CD4-positive, alpha-beta T cell treated with Interleukin-15 for 1 hour (primary cell): ENCODE results near the gene HMG20B.

ENCODE experiments used
- DNase-seq: peaks from one replicate; pipeline ENCODE4 v3.0.0-alpha.2; 2020

The HMG20B gene

DNA sequence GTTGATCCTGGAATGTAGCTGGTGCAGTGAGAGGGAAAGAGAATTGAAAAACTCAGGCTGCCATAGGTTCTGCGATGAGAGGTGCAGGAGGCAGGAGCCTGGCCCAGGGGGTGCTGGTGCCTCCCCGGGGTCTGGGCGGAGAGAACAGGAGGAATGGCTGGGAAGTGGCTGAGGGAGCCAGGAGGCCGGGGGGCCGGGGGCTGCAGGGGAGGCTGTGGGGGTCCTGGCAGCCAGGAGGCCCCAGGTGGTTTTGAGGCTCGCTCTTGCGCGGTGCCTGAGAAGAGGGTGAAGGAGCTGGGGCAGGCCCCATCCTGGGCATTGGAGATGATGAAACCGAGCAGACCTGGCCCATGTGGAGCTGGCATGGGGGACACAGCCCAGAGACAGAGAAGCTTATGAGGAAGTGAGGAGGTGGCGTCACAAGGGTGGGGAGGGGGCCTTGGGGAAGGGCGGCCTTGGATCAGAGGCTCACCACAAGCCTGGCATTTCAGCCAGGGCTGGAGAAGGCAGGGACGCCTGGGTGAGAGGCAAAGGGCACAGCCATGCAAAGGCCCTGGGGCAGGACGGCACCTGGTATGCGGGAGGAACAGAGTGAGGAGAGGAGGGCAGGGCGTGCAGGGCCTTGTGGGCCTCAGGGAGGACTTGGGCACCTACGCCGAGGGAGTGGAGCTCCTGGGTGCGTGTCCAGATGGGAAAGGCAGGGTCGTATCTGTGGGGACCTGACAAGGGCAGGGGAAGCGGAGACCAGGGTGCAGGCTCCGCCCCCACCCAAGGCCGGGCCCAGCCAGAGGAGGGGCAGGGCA, 35.1 kb upstream of the HMG20B start:
- no peak for DNase-seq

DNA sequence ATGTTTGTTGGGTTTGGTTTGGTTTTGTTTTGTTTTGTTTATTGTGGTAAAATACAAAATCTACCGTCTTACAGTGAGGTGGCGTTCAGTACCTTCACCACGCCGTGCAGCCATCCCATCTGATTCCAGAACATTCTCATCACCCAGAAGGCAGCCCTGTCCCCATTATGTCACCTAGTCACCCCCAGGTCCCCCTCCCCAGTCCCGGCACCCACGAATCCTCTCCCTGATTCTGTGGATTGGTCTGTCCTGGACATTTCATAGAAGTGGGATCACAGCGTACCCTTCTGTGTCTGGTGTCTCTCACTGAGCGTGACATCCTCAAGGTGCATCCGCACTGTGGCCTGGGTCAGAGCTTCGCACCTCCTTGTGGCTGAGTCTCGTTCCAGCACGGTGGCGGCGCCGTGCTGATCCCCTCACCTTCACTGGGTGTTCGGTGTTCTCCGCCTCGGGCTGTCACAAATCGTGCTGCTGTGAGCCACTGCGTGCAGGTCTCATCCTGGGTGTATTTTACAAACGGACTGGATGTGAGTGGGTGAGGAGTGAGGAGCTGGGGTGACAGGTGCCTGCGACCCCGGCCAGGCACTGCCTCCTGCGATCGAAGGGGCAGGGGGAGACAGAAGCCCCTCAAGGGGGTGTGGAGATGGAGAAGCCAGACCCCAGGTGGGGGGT, 34.4 kb upstream of the HMG20B start:
- no peak for DNase-seq

- no peak for DNase-seq
These were observed 33.6 kb upstream of the HMG20B start, which contains the start of gene TEKTIP1 for GRCh38 chr19:3538965-3539755. TSS of gene TEKTIP1 (plus strand) at chr19:3539174. CDS start at chr19:3539178, 4 bp downstream.

DNA sequence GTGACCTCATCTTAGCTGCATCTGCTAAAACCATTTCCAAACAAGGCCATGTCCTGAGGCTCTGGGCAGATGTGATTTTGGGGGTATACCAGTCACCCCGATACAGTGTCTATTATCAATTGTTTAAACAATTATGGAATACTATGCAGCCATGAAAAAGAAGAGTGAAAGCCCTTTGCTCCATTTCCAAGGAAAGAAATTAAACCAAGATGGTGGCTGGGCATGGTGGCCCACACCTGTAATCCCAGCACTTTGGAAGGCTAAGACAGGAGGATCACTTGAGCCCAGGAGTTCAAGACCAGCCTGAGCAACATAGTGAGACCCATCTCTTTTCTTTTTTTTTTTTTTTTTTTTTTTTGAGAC, 33.0 kb upstream of the HMG20B start:
- no peak for DNase-seq

DNA sequence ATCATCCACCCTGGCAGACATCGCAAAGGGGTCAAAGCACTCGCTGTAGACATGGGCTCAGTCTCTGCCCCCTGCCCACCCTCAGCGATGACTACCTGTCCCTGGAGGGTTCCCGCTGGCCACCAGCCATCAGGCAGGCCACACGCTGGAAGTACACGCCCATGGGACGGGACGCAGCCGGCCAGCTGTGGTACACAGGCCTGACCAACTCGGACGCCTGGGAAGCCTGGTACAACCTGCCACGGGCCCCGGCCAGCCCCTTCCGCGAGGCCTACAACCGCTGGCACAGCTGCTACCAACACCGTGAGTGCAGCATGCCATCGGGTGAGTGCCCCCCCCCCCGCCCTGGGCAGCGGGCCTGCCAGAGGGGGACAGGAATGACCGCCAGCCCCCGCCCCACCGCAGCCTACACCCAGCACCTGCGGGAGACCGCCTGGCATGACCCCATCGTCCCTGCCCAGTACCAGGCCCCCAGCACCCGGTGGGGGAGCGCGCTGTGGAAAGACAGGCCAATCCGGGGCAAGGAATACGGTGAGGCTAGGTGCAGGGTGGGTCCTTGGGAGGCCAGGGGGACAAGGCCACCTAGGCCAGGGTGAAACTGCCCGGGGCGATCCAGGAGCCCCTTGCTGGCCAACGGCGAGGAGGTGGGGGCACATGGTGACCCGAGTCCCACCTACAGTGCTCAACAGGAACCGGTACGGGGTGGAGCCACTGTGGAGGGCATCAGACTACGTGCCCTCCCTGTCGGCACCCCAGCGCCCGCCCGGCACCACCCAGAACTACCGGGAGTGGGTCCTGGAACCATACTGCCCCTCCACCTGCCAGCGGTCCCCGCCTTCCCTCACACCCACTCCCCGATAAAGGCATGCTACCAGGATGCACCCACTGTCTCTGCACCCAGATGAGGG, 29.3 kb upstream of the HMG20B start:
- no peak for DNase-seq

DNA sequence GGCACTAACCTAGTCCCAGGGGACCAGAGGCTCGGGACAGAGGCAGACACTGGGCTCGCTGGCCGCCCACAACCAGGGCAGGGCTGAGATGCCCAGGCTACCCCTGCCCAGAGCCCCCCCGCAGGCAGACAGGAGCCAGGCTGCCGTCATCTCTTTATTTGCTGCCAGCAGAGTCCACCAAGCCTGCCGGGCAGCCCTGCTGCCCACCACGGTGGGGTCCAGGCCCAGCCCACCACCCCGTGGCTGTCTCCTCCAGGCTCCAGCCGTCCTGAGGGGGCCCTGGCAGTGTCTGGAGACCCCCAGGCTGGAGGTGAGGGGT, 28.7 kb upstream of the HMG20B start:
- DNase-seq: no peak

DNA sequence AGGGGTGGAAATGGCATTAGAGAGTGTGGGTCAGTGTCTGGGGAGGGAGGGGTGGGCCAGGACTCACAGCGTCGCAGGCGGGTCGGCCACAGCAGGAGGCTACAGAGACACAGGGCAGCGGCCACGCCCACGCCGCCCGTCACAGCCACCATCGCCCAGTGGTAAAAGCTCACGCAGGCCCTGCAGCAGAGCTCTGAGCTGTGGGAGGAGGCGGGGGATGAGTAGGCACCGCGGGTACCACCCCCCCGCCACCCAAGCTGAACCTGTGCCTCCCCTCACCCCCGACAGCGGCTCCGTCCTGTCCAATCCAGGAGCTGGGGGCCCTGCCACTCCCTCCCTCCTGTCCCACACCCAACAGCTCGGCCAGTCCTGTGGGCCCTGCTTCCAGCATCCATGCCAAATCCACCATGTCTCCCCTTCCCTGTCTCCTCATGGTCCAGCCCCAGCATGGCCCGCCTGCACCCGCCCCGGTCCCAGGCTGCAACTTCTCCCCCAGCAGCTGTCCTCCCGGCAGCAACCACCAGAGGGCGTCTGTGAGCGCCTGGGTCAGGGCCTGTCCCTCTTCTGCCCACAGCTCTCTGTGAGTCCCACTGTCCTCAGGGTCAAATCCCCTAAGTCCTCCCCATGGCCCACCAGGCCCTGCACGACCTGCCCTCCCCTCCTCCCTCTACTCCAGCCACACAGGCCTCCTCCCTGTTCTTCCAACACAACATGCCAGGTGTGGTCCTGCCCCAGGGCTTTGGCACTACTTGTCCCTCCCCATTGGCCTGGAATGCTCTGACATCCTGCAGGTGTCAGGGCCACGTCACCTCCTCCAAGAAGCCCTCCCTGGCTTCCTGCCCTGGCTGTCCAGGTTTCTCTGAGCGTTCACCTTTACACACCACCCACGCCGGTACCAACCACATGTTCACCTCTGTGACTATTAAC, 27.7 kb upstream of the HMG20B start:
- peak; percentile 65 for DNase-seq

DNA sequence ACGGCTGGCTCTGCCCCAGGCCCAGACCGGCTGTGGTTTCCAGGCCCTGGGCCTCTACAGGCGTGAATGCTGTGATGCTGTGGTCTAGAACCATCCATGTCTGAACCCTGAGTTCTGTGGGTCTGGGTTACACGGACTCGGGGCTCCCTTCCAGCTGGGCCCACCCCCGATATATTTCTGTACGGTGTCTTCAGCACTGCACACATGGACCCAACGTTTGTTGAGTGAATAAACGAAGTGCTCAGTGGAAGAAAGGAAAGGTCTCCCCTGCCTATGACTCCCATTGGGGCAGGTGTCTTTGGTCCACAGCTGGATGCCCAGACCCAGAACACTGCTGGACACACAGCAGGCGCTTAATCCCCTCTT, 27.1 kb upstream of the HMG20B start:
- DNase-seq: no peak

DNA sequence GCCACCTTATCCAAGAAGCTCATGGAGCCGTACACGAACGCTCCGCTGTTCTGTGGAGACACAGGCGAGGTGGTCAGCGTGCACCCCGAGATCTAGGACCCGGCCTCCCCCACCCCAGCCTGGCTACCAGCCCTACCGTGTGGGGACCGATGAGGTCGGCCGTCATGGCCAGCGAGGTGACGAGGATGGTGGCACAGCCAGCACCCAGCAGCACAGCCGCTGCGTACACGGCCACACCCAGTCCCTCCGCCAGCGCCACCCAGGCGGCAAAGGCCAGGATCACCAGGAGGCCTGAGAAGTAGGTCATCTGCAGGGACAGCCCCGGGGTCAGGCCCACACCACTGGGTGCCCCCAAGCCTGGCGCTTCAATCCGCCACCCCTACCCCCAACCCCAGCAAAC, 26.6 kb upstream of the HMG20B start:
- no peak for DNase-seq

- DNase-seq: no peak
These were observed 25.4 kb upstream of the HMG20B start for GRCh38 chr19:3547301-3547731.

DNA sequence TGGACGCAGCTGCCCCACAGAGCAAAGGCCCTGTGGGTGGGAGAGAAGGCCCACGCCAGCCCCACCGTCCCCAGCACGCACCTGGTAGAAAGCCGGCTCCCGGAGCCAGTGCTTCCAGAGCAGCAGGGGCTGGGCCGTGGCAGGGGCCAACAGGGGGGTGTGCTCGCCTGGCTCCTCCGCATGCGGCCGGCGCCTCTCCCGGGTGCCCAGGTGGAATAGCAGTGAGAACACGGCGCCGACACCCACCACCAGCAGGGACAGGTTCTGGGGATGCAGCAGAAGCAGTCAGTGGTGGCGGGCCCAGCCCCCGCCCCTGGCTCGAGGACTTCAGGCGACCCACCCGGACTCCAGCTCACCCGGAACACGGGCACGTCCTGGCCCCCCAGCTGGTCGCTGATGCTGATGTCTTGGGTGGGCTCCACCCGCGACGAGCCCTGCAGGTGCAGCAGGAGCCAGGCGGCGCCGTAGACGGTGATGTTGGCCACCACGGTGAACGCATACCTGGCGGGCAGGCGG, 24.9 kb upstream of the HMG20B start:
- no peak for DNase-seq

DNA sequence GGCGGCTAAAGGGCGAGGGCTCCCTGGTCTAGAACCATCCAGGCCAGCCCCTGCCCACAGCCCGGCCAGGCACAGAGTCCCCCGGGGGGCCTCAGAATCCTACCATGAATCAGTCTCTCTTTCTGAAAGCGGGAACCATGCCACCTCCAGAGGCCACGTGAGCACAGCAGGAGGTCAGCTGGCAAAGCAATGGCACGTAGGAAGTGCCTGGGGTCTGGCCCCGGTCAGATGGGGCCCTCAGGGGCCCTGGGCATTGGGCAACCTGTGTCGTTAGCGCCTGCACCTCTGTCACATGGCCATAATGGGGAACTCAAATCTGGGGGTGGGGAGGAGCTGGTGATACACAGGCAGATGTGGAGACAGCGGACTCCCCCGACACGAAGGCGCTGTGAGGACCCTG, 24.1 kb upstream of the HMG20B start:
- peak; percentile 73 for DNase-seq

DNA sequence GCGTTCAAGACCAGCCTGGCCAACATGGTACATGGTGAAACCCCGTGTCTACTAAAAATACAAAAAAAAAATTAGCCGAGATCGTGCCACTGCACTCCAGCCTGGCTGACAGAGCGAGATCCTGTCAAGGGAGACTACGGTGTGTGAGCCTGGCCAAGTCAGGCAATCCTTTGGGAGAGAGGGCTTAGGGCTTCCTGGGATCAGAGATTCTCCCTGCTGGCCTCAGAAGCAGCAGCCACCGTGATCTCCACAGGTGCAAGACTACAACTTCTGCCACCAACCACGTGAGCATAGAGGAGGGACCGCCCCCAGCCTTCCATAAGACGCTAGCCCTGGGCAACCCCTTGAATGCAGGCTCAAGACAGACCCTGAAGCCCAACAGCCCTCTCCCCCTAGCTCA, 22.9 kb upstream of the HMG20B start:
- no peak for DNase-seq

DNA sequence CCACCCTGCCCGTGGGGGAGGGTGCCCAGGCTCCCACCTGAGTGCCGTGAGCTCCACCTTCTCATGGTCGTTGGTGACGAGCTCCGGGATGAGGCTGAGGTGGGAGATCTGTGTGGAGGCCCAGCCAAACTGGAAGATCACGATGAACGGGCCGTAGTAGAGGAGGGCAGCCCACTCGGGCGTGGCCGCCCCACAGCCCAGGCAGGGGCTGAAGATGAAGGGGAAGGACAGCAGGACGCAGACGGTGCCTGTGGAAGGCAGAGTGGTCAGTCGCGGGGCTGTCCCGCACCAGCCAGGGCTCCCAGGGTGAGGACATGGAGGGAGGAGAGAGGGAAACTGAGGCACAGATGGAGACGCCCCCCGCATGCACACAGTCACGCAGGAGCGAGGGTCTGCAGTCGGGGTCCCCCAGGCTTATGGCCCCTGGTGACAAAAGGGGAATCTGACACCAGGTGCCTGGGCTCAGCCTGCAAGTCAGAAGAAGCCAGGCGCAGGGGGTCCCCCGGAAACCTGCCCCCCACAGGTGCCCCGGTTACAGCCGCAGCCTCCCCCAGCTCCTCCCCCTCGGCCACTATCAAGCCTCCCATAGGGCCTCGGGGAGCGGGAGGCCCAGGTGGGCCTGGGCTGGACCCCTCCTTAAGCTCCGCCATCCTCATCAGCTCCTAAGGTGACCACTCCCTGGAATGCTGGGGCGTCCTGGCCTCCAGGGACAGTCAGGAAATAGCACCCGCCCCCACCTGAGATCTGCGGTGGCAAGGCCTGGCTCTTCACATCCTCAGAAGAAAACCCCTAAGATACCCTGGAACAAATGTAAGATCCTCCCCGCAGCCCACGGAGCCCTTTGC, 21.6 kb upstream of the HMG20B start:
- DNase-seq: no peak

DNA sequence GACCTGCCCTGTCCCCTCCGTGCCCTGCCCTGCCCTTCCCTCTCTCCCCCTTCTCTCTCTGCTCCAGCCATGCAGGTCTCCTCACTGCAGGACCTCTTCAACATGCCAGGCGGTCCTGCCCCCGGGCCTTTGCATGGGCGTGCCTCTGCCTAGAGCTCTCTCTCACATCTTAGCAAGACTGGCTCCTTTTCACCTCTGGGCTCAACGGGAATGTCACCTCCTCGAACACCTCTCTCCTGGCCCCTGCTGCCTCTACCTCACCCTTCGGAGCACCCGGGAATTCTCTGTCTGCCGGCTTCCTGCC, 21.0 kb upstream of the HMG20B start:
- no peak for DNase-seq

DNA sequence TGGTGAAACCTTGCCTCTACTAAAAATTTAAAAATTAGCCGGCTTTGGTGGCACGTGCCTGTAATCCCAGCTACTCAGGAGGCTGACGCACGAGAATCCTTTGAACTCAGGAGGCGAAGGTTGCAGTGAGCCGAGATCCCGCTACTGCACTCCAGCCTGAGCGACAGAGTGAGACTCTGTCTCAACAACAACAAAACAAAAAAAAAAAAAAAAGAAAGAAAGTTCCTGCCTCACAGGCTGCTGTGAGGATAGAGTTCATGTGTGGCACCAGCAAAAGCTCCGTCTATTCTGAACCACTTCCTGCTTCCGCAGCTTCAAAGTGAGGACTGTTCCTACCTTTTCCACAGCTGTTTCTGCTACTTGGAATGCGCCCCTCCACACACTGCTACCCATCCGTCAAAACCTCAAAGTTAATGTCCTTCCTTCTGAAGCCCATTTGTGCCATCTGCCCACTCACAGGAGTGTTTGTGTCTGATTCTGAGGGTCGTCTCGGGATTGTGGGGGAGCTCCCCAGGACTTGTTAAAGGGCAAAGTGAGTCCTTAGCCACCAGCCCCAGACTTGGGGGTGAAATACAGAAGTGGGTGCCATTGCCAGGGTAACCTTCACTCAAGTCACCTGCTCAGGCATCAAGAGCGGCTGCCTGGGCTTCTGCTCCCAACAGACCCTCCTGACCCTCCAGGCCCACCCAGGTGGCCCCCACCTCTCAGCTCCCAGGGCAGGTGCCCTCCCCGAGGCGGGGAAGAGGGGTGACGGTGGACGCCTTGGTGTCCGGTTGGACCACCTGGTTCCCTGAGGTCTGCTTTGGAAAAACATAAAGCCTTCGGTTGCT, 18.3 kb upstream of the HMG20B start:
- DNase-seq: peak; percentile 61

- DNase-seq: no peak
These were observed 16.9 kb upstream of the HMG20B start for GRCh38 chr19:3555653-3556422.

DNA sequence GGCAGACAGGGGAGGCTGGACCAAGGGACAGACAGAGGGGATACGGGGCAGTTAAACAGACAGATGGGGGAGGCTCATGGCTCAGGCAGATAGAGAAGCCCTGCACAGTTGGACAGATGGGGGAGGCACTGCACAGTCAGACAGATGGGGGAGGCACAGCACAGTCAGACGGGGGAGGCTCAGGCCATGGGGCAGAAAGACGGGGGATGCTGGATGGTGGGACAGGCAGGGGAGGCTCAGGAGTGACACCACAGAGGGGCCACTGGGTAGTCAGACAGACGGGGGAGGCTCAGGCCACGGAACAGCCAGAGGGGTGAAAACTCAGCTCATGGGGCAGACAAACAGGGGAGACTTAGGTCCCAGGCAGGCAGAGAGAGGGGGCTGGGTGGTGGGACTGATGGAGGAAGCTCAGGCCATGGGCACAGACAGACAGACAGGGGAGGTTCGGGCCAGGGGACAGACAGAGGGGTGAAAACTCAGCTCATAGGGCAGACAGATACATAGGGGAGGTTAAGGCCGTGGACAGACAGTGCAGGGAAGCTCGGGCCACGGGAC, 16.2 kb upstream of the HMG20B start:
- no peak for DNase-seq
